Heart left ventricle (tissue), 16 donors: ENCODE measurements around the gene JAG1. TPM values are rescaled to one million over a fixed set of nuclear protein-coding genes. Genes with fewer than 3 reads are reported as not detected.

Experiments
- ATAC-seq, 4 donors: fragments of 200-7000 bp; cut with Tn5 transposase; one replicate each; pipeline ENCODE4 v1.9.1; 2020 to 2022; ENCODE audit warnings: moderate library complexity in 4 of 4, mild to moderate bottlenecking in 3 of 4, moderate number of reproducible peaks in 1 of 4
- DNase-seq, 5 donors: peaks; one replicate each; pipeline ENCODE4 v3.0.0-alpha.2; 2020
- H3K27ac ChIP-seq, 12 donors: fragments of 200-600 bp; sonication (generic) in 4 of 12; one replicate each; pipeline versions ENCODE4 v1.5.0 to v1.8.0; 2016 to 2022; ENCODE audit warnings: mild to moderate bottlenecking in 2 of 12
- H3K27me3 ChIP-seq, 9 donors: fragments of 200-600 bp; sonication (generic) in 2 of 9; one replicate each; pipeline versions ENCODE4 v1.5.1 to v1.8.0; 2016 to 2022; ENCODE audit warnings: mild to moderate bottlenecking in 3 of 9
- H3K36me3 ChIP-seq, 9 donors: fragments of 200-600 bp; sonication (generic) in 2 of 9; one replicate each; pipeline versions ENCODE4 v1.5.0 to v1.8.0; 2018 to 2022; ENCODE audit warnings: mild to moderate bottlenecking in 2 of 9
- H3K4me1 ChIP-seq, 12 donors: fragments of 200-600 bp; sonication (generic) in 4 of 12; one replicate each; pipeline versions ENCODE4 v1.5.0 to v1.8.0; 2016 to 2022; ENCODE audit warnings: mild to moderate bottlenecking in 3 of 12
- H3K4me3 ChIP-seq, 12 donors: fragments of 200-600 bp; sonication (generic) in 4 of 12; one replicate each; pipeline versions ENCODE4 v1.5.0 to v1.8.0; 2017 to 2022; ENCODE audit warnings: mild to moderate bottlenecking in 9 of 12, moderate library complexity in 4 of 12
- H3K9me3 ChIP-seq, 12 donors: fragments of 200-600 bp; sonication (generic) in 4 of 12; one replicate each; pipeline versions ENCODE4 v1.5.0 to v1.8.0; 2016 to 2022; ENCODE audit warnings: mild to moderate bottlenecking in 1 of 12
- POLR2A ChIP-seq, 2 donors: fragments of 450-650 bp; IDR thresholded peaks; one replicate each; pipeline ENCODE4 v1.6.1; 2017; ENCODE audit warnings: antibody characterized with exemption in 2 of 2, mild to moderate bottlenecking in 2 of 2, moderate library complexity in 2 of 2
- WGBS, 4 donors: extraction: QIAGEN DNeasy Blood & Tissue Kit in 2 of 4; methylation state at CpG; one replicate each; pipeline versions ENCODE4 v1.1.5 to v1.1.7; 2013 to 2018; 5-methylcytosine and 5-hydroxymethylcytosine counted together
- intact Hi-C, 10 donors: fragments of 100-400 bp; cut with DNase I; formaldehyde crosslinking; loops; one replicate each; pipeline versions ENCODE4 v1.11.1 to v1.14.2; 2022
- polyA plus RNA-seq, 2 donors: library from polyadenylated mRNA; stranded (reverse); fragments of 200-250 nt; gene quantifications; one replicate each; pipeline ENCODE4 v1.2.3, GENCODE V29; 2013
- total RNA-seq, 9 donors: library from RNA; depleted of rRNA in 2 of 9; stranded (reverse); fragments of >200 nt in 2 of 9; fragmentation: NEBNext Ultra II Directional in 3 of 9; extraction: Animal tissue kit (Norgen Biotek cat#: 25700) in 3 of 9; gene quantifications; one replicate each; pipeline versions ENCODE4 v1.1.0 to v1.2.4, GENCODE V29; 2016 to 2023
- TF ChIP-seq, protein P1 (sequence below), 12 donors: fragments of 200-600 bp; sonication (generic) in 4 of 12; IDR thresholded peaks; one replicate each; pipeline versions ENCODE4 v1.5.0 to v1.8.0; 2018 to 2022; ENCODE audit warnings: antibody characterized with exemption in 12 of 12, mild to moderate bottlenecking in 5 of 12
- donor health status: ischemic (EF 13 %, LVEDD 7.1; RV severe dilation, severe dysfunction).
- donor health status: healthy with polysubstance abuse.
- donor health status: DM: no; HTN: yes; CAD: no.
- donor health status: DM: no; HTN: no; CAD: no.
- donor health status: ischemic (EF 25% LVEDD 6.9; RV normal size, moderate dysfunction).
- donor health status: ischemic (EF 25% LVEDD 5.7; RV mildly dilated, moderate dysfunction).
- donor health status: healthy.
- donor health status: DM: yes; HTN: yes; CAD: no.
- donor health status: ischemic (EF 35%, LVEDD 5.7; RV mildly dilated, moderate dysfunction).
- donor health status: nonischemic (EF 11% LVEDD 7.7; RV severe dilation, severe dysfunction).
- donor health status: DM: yes; HTN: yes; CAD: no.
- donor health status: PGD.
- donor health status: ischemic (EF 29% LVEDD 5.4; RV normal size, mild dysfunction).
- donor health status: nonischemic (EF 23%, LVEDD 6.1; RV moderate dilation, normal function).

JAG1 gene
- total and polyA plus RNA-seq, 11 donors, result 12.5 to 42.6 (median 24.9) TPM

DNA sequence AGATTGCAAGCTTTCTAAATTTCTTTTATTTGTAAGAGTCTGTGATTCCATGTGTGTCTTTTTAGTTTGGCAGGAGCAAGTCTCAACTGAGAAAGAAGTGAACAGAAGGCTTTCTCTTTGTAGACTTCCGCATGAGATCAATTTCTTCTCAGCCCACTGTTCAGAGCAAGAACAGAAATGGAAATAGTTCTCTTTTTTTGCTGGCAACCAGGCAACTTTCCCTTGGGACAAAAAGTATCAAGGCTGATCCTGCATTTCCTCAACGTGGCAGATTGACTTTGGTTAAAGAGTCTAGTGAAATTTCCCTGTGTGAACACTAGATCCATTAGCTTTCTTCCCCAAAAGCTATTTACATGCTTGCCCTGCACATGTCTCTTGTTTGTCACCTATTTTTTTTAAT, 46.8 kb upstream of the JAG1 start:
- no peaks in the 10 kb centered on the region for H3K9me3 ChIP-seq
- peak overlapping the region in 10 of 12 donors; percentile 11 to 58 (median 41) for H3K27ac ChIP-seq
- 42 to 57% (median 49%) methylated on average over 2 of the region's 2 CpGs for WGBS, 4 donors
- DNase-seq (no peak), ATAC-seq (no peak)
- intact Hi-C loops, result no loop called here
- TF ChIP-seq, protein P1, sequence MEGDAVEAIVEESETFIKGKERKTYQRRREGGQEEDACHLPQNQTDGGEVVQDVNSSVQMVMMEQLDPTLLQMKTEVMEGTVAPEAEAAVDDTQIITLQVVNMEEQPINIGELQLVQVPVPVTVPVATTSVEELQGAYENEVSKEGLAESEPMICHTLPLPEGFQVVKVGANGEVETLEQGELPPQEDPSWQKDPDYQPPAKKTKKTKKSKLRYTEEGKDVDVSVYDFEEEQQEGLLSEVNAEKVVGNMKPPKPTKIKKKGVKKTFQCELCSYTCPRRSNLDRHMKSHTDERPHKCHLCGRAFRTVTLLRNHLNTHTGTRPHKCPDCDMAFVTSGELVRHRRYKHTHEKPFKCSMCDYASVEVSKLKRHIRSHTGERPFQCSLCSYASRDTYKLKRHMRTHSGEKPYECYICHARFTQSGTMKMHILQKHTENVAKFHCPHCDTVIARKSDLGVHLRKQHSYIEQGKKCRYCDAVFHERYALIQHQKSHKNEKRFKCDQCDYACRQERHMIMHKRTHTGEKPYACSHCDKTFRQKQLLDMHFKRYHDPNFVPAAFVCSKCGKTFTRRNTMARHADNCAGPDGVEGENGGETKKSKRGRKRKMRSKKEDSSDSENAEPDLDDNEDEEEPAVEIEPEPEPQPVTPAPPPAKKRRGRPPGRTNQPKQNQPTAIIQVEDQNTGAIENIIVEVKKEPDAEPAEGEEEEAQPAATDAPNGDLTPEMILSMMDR (IDR thresholded peaks at IDR 0.05), result no peak
- TF ChIP-seq POLR2A (IDR thresholded peaks at IDR 0.05), result no peak
- H3K27me3 ChIP-seq, result no peaks in the 10 kb centered on the region
- peaks cover 0 to 46% (median 21%) of the 10 kb centered on the region in 12 donors for H3K4me1 ChIP-seq
- no peak overlapping the region for H3K4me3 ChIP-seq
- no peaks in the 10 kb centered on the region for H3K36me3 ChIP-seq

DNA sequence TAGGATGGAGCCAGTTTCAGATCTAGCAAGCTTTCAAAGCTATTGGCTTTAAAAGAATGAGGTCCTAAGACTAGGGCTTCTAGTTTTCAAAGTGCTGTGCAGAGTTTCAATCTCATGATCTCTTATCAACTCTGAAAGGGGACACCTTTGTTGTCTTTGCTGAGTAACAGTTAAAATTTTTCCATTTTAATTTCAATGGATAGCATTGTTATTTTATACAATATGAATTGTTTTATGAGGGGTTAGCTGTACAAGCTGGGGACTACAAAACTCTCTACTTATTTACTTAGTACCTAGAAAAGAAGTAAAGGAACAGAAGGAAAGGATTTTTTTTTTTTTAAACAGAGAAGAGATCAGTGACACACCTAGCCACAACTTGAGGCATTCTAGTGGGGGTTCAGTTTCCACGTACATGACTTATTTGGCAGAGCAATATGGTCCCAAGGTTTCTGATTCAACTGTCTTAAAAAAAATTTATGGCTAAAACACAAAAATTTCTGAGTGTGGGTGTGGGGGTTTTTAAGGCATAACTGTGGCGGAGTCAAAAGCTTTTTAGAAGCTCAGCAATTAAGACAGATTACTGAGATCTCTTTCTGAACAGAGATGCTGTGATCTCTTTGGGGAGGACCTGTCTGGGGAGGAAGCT, 46.1 kb upstream of the JAG1 start:
- 74 to 90% (median 80%) methylated on average over 2 of the region's 2 CpGs for whole genome bisulfite sequencing, 4 donors
- ATAC-seq (no peak), DNase-seq (no peak)
- intact Hi-C loops, result loop anchor here in 1 of 10 donors (5.0 kb wide), 1 partner anchor 43 kb away; no protein-coding TSS in a partner anchor
- Histone ChIP-seq H3K27ac (peak overlapping the region in 10 of 12 donors; percentile 11 to 58 (median 41)), H3K4me3 (peak overlapping the region in 1 of 12 donors; percentile 2), H3K4me1 (peaks cover 0 to 46% (median 21%) of the 10 kb centered on the region in 12 donors), H3K27me3 (no peaks in the 10 kb centered on the region), H3K9me3 (no peaks in the 10 kb centered on the region), H3K36me3 (no peaks in the 10 kb centered on the region)
- TF ChIP-seq POLR2A (IDR thresholded peaks at IDR 0.05), result no peak
- TF ChIP-seq, protein P1 (IDR thresholded peaks at IDR 0.05), result no peak

DNA sequence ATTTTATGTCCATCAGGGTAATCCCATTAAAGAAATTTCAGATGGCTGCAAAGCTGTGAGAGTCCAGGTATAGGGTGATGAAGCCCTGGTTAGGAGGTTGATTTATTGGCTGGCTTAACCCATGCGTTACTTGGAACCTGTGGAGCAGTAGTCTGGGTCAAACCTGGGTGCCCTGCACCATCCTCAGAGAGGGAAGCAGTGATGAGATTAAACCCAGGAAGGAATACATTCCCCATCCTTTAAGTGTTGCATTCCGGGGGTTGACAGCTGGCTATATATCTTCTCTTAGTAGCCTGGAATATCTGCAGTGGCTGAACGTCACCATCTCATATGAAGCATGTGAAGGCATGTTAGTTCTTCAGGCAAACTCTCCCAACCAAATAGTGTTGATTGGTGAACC, 44.9 kb upstream of the JAG1 start:
- H3K27ac ChIP-seq, result no peak overlapping the region
- peaks cover 0 to 46% (median 21%) of the 10 kb centered on the region in 12 donors for H3K4me1 ChIP-seq
- H3K9me3 ChIP-seq, result no peaks in the 10 kb centered on the region
- ATAC-seq (no peak), DNase-seq (no peak)
- 93 to 100% (median 97%) methylated on average over 2 to 3 of the region's 3 CpGs for WGBS, 4 donors
- no peak overlapping the region for H3K4me3 ChIP-seq
- no peaks in the 10 kb centered on the region for H3K36me3 ChIP-seq
- intact Hi-C loops, result loop anchor here in 1 of 10 donors (5.0 kb wide), 1 partner anchor 41 kb away; no protein-coding TSS in a partner anchor
- no peaks in the 10 kb centered on the region for H3K27me3 ChIP-seq
- TF ChIP-seq POLR2A (IDR thresholded peaks at IDR 0.05), result no peak
- TF ChIP-seq, protein P1 (IDR thresholded peaks at IDR 0.05), result no peak

DNA sequence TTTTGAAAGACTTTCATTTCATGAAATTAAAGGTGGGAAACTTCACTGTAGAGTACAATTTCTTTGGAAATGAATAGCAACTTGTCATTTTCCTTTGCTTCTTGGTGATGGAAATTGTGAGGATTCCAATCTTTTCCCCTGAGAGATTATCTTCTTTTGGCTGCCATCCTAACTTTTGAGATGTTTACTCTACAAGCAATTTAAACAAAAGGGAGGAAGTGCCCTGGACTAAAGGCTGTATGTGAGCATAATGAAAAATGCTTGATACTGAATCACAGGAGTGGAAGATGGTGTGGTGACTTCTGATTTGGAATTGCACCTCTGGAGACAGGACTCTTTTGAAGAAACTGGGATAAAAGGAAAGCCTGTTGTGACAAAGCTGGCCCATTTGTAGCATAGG, 43.1 kb upstream of the JAG1 start:
- Histone ChIP-seq H3K9me3 (no peaks in the 10 kb centered on the region), H3K27ac (peak overlapping the region in 3 of 12 donors; percentile 4 to 27 (median 15)), H3K27me3 (no peaks in the 10 kb centered on the region), H3K4me3 (no peak overlapping the region), H3K36me3 (no peaks in the 10 kb centered on the region), H3K4me1 (peaks cover 0 to 37% (median 18%) of the 10 kb centered on the region in 12 donors)
- DNase-seq (no peak), ATAC-seq (no peak)
- TF ChIP-seq POLR2A (IDR thresholded peaks at IDR 0.05), result no peak
- TF ChIP-seq, protein P1 (IDR thresholded peaks at IDR 0.05), result no peak
- intact Hi-C loops, result loop anchor here in 1 of 10 donors (5.0 kb wide), 1 partner anchor 40 kb away; no protein-coding TSS in a partner anchor
